Ectodermal cell (in vitro differentiated cells): Measurements from ENCODE around the gene CFAP300. TPM values are rescaled to one million over a fixed set of nuclear protein-coding genes. Genes with fewer than 3 reads are reported as not detected.
A peak's percentile ranks its signal among the peaks of the same experiment; 100 is the strongest.

ENCODE experiments used
- H3K27ac ChIP-seq: 2 replicates; pipeline ENCODE4 v1.7.0; 2013; ENCODE audit warnings: mild to moderate bottlenecking, low read depth, low read length; ENCODE audit not compliant: insufficient read depth, poor library complexity, severe bottlenecking
- H3K27me3 ChIP-seq: 2 replicates; pipeline ENCODE4 v1.7.0; 2013; ENCODE audit warnings: mild to moderate bottlenecking, low read length; ENCODE audit not compliant: insufficient read depth, control insufficient read depth, poor library complexity, severe bottlenecking
- H3K36me3 ChIP-seq: one replicate; pipeline ENCODE4 v1.7.0; 2013; ENCODE audit warnings: low read length; ENCODE audit not compliant: control insufficient read depth, insufficient read depth
- H3K4me1 ChIP-seq: one replicate; pipeline ENCODE4 v1.7.0; 2013; ENCODE audit warnings: low read length; ENCODE audit not compliant: control insufficient read depth, insufficient read depth
- H3K4me3 ChIP-seq: 2 replicates; pipeline ENCODE4 v1.7.0; 2013; ENCODE audit warnings: low read depth, low read length, control low read depth; ENCODE audit not compliant: insufficient read depth
- H3K9me3 ChIP-seq: 2 replicates; pipeline ENCODE4 v1.7.0; 2013; ENCODE audit warnings: mild to moderate bottlenecking, low read length, moderate library complexity; ENCODE audit not compliant: control insufficient read depth
- WGBS, 2 experiments: methylation state at CpG; one replicate each; pipeline ENCODE4 v1.1.7; 2013; ENCODE audit warnings: missing lambda C conversion rate in 2 of 2; 5-methylcytosine and 5-hydroxymethylcytosine counted together
- polyA plus RNA-seq, 4 experiments: library from polyadenylated mRNA; stranded (reverse); fragments of 50-300 nt; gene quantifications; one replicate each; pipeline ENCODE4 v1.2.3, GENCODE V29; 2013

Gene CFAP300
- 2.8 TPM for polyA plus RNA-seq (2013, experiment 1 of 4)
- polyA plus RNA-seq (2013, experiment 2 of 4) = 3.9 TPM
- 2.1 TPM for polyA plus RNA-seq (2013, experiment 3 of 4)
- 4.3 TPM for polyA plus RNA-seq (2013, experiment 4 of 4)

GRCh38 chr11:102047305-102047924 lies at the start of gene CFAP300:
Gene CFAP300 (plus strand): TSS chr11:102047437. CDS start chr11:102047471, 34 bp downstream.
- H3K27ac ChIP-seq = no peak within 1 kb of the TSS
- no peaks in the 10 kb centered on the region for H3K9me3 ChIP-seq
- H3K4me3 ChIP-seq = peak within 1 kb of the TSS; percentile 34
- H3K36me3 ChIP-seq = no peaks in the 10 kb centered on the region
- 49 to 51% methylated on average over 45 of the region's 45 CpGs for WGBS, 2 experiments
- H3K27me3 ChIP-seq = no peaks in the 10 kb centered on the region
- H3K4me1 ChIP-seq = no peaks in the 10 kb centered on the region

GRCh38 chr11:102001657-102002338 lies 45.4 kb upstream of the CFAP300 start:
- Histone ChIP-seq H3K27ac (no peak overlapping the region), H3K36me3 (no peaks in the 10 kb centered on the region), H3K27me3 (no peaks in the 10 kb centered on the region), H3K4me3 (no peak overlapping the region), H3K9me3 (no peaks in the 10 kb centered on the region), H3K4me1 (no peaks in the 10 kb centered on the region)
- 82 to 89% methylated on average over 1 to 3 of the region's 3 CpGs for WGBS, 2 experiments

- H3K27ac ChIP-seq = no peak overlapping the region
- H3K36me3 ChIP-seq = no peaks in the 10 kb centered on the region
- H3K9me3 ChIP-seq = no peaks in the 10 kb centered on the region
- no peak overlapping the region for H3K4me3 ChIP-seq
- H3K27me3 ChIP-seq = no peaks in the 10 kb centered on the region
- no peaks in the 10 kb centered on the region for H3K4me1 ChIP-seq
These were observed 43.0 kb upstream of the CFAP300 start for GRCh38 chr11:102004220-102004619.

DNA sequence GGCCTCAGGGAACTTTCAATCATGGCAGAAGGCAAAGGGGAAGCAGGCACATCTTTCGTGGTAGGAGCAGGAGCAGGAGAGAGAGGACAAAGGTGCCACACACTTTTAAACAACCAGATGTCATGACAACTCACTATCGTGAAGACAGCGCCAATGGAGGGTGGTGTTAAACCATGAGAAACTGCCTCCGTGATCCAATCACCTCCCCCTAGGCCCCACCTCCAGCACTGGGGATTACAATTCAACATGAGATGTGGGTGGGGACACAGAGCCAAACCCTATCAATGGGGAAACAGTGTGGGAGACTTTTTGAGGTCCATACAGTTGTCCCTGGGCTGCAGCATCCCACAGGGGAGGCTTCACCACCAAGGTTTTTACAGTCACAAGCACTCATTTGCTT lies 41.9 kb upstream of the CFAP300 start:
- Histone ChIP-seq H3K27ac (no peak overlapping the region), H3K9me3 (no peaks in the 10 kb centered on the region), H3K36me3 (no peaks in the 10 kb centered on the region), H3K27me3 (no peaks in the 10 kb centered on the region), H3K4me1 (no peaks in the 10 kb centered on the region), H3K4me3 (no peak overlapping the region)
- WGBS, 2 experiments = 77 to 81% methylated on average over 3 to 4 of the region's 4 CpGs

GRCh38 chr11:102006835-102007566 lies 40.2 kb upstream of the CFAP300 start:
- 89 to 92% methylated on average over 4 to 6 of the region's 7 CpGs for WGBS, 2 experiments
- H3K4me1 ChIP-seq = peaks cover 4% of the 10 kb centered on the region
- no peaks in the 10 kb centered on the region for H3K36me3 ChIP-seq
- H3K27me3 ChIP-seq = no peaks in the 10 kb centered on the region
- no peak overlapping the region for H3K27ac ChIP-seq
- no peaks in the 10 kb centered on the region for H3K9me3 ChIP-seq
- no peak overlapping the region for H3K4me3 ChIP-seq

- 50 to 100% methylated on average over 1 to 2 of the region's 4 CpGs for WGBS, 2 experiments
- Histone ChIP-seq H3K4me1 (peaks cover 4% of the 10 kb centered on the region), H3K4me3 (no peak overlapping the region), H3K27ac (no peak overlapping the region), H3K27me3 (no peaks in the 10 kb centered on the region), H3K36me3 (no peaks in the 10 kb centered on the region), H3K9me3 (no peaks in the 10 kb centered on the region)
These were observed 39.4 kb upstream of the CFAP300 start for GRCh38 chr11:102007567-102008437.

GRCh38 chr11:102010776-102011494 lies 36.3 kb upstream of the CFAP300 start:
- no peak overlapping the region for H3K4me3 ChIP-seq
- no peak overlapping the region for H3K27ac ChIP-seq
- H3K9me3 ChIP-seq = no peaks in the 10 kb centered on the region
- no peaks in the 10 kb centered on the region for H3K27me3 ChIP-seq
- H3K36me3 ChIP-seq = no peaks in the 10 kb centered on the region
- 23 to 24% methylated on average over 10 to 12 of the region's 12 CpGs for WGBS, 2 experiments
- peaks cover 4% of the 10 kb centered on the region for H3K4me1 ChIP-seq

GRCh38 chr11:102012946-102013345 lies 34.3 kb upstream of the CFAP300 start:
- Histone ChIP-seq H3K27ac (no peak overlapping the region), H3K36me3 (no peaks in the 10 kb centered on the region), H3K4me1 (peaks cover 4% of the 10 kb centered on the region), H3K4me3 (no peak overlapping the region), H3K27me3 (no peaks in the 10 kb centered on the region), H3K9me3 (no peaks in the 10 kb centered on the region)
- 90 to 93% methylated on average over 3 of the region's 3 CpGs for WGBS, 2 experiments

DNA sequence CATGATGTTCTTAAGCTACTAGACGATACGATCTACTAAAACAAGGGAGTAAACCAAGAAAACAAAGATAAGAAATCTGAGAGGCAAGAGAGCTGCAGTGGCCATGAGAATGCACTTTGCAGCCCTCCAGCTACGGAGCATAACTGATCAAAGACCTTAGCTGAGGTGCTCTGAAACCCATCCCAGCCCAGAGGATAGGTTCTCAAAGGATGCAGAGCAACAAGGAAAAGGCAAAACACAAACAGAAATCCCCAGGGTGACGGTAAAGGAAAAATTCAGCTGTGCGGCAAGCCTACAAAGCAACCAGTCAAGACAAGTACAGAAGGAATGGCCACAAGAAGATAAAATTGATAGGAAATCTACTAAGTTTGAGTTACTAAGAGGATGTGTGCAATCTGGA lies 32.5 kb upstream of the CFAP300 start:
- 95 to 96% methylated on average over 5 of the region's 5 CpGs for WGBS, 2 experiments
- no peaks in the 10 kb centered on the region for H3K36me3 ChIP-seq
- H3K9me3 ChIP-seq = no peaks in the 10 kb centered on the region

More for the DNA sequence above, 32.5 kb upstream of the CFAP300 start:
- Histone ChIP-seq H3K4me1 (peaks cover 4% of the 10 kb centered on the region), H3K27me3 (no peaks in the 10 kb centered on the region), H3K27ac (no peak overlapping the region), H3K4me3 (no peak overlapping the region)
